Measurements from ENCODE around the gene PAK4. TPM values are rescaled to one million over a fixed set of nuclear protein-coding genes. Genes with fewer than 3 reads are reported as not detected.

The PAK4 gene
- total RNA-seq, 1 donor from 2014 or later, result 52.1 TPM

GRCh38 chr19:39104186-39104596 is 21.4 kb upstream of the PAK4 start:
- TF ChIP-seq CTCF (conservative IDR thresholded peaks at IDR 0.05), result no peak
- Mint-ChIP-seq H3K27ac (no peak overlapping the region), H3K27me3 (no peaks in the 10 kb centered on the region), H3K9me3 (no peaks in the 10 kb centered on the region), H3K4me3 (no peak overlapping the region), H3K36me3 (no peaks in the 10 kb centered on the region), H3K4me1 (ENCODE audit: unreplicated experiment) (peaks cover 5% of the 10 kb centered on the region)
- no peak for DNase-seq (ENCODE audit: extremely low spot score, unreplicated experiment)

- Mint-ChIP-seq H3K36me3 (no peaks in the 10 kb centered on the region), H3K9me3 (no peaks in the 10 kb centered on the region), H3K4me3 (no peak overlapping the region), H3K27me3 (no peaks in the 10 kb centered on the region), H3K4me1 (ENCODE audit: unreplicated experiment) (peaks cover 5% of the 10 kb centered on the region), H3K27ac (no peak overlapping the region)
- no peak for DNase-seq (ENCODE audit: extremely low spot score, unreplicated experiment)
- no peak for TF ChIP-seq CTCF (conservative IDR thresholded peaks at IDR 0.05)
These were observed 19.4 kb upstream of the PAK4 start for GRCh38 chr19:39106194-39106593.

GRCh38 chr19:39109641-39110040 is 15.9 kb upstream of the PAK4 start:
- no peak overlapping the region for H3K4me3 Mint-ChIP-seq
- H3K4me1 Mint-ChIP-seq (ENCODE audit: unreplicated experiment), result peaks cover 10% of the 10 kb centered on the region
- no peaks in the 10 kb centered on the region for H3K27me3 Mint-ChIP-seq
- no peak for TF ChIP-seq CTCF (conservative IDR thresholded peaks at IDR 0.05)
- H3K36me3 Mint-ChIP-seq, result no peaks in the 10 kb centered on the region
- no peaks in the 10 kb centered on the region for H3K9me3 Mint-ChIP-seq
- peak overlapping the region; percentile 59 for H3K27ac Mint-ChIP-seq
- no peak for DNase-seq (ENCODE audit: extremely low spot score, unreplicated experiment)

- peak overlapping the region; percentile 58 for H3K27ac Mint-ChIP-seq
- DNase-seq (ENCODE audit: extremely low spot score, unreplicated experiment), result no peak
- peak; percentile 85 for TF ChIP-seq CTCF (conservative IDR thresholded peaks at IDR 0.05)
- peaks cover 10% of the 10 kb centered on the region for H3K4me1 Mint-ChIP-seq (ENCODE audit: unreplicated experiment)
- H3K9me3 Mint-ChIP-seq, result no peaks in the 10 kb centered on the region
- no peaks in the 10 kb centered on the region for H3K36me3 Mint-ChIP-seq
- H3K27me3 Mint-ChIP-seq, result no peaks in the 10 kb centered on the region
- no peak overlapping the region for H3K4me3 Mint-ChIP-seq
These were observed 15.2 kb upstream of the PAK4 start for GRCh38 chr19:39110263-39110967.

- Mint-ChIP-seq H3K27me3 (no peaks in the 10 kb centered on the region), H3K4me3 (peak overlapping the region; percentile 24), H3K9me3 (no peaks in the 10 kb centered on the region), H3K4me1 (ENCODE audit: unreplicated experiment) (peaks cover 5% of the 10 kb centered on the region), H3K36me3 (no peaks in the 10 kb centered on the region), H3K27ac (peak overlapping the region; percentile 60)
- DNase-seq (ENCODE audit: extremely low spot score, unreplicated experiment), result no peak
- TF ChIP-seq CTCF (conservative IDR thresholded peaks at IDR 0.05), result no peak
These were observed 13.9 kb upstream of the PAK4 start for GRCh38 chr19:39111593-39112199.

Measured in type B pancreatic cell (in vitro differentiated cells).